ENCODE measurements around the gene NSD2. TPM values are rescaled to one million over a fixed set of nuclear protein-coding genes. Genes with fewer than 3 reads are reported as not detected.
A peak's percentile ranks its signal among the peaks of the same experiment; 100 is the strongest.

Gene NSD2
- polyA plus RNA-seq, 4 donors = 8.4 to 46.4 (median 22.5) TPM

DNA sequence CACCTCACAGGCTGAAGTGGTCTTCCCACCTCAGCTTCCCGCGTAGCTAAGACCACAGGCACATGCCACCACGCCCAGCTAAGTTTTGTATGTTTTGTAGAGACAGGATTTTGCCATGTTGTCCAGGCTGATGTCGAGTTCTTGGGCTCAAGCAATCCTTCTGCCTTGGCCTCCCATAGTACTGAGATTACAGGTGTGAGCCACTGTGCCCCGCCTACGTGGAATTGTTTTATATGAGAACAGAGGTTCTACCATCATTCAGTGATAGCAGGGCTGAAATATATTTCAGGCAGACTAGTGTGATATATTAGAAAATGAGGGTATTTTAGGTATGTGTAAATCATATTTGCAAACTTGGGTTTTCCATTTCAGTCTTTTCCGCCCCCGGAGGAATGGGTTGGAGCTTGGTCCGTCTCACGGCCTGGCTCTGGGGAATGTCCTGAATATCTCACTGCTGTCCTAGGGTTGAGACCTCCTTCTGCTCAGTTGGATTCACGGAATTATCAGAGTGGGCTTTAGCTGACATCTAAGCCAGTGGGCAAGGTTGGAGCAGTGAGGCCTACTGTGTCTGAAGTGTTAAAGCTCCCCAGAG, 19.9 kb downstream of the NSD2 start:
- H3K27ac ChIP-seq (ENCODE audit: low read depth in 1 of 3, low read length in 2 of 3) = no peak overlapping the region
- no peak overlapping the region for H3K4me3 ChIP-seq (ENCODE audit: low read depth in 1 of 3, low read length in 3 of 3)
- no peaks in the 10 kb centered on the region for H3K27me3 ChIP-seq (ENCODE audit: control insufficient read depth in 3 of 3, insufficient read depth in 3 of 3, low read length in 3 of 3)
- H3K9me3 ChIP-seq (ENCODE audit: control insufficient read depth in 2 of 2, insufficient read depth in 1 of 2, low read depth in 1 of 2, low read length in 1 of 2) = no peaks in the 10 kb centered on the region
- H3K36me3 ChIP-seq (ENCODE audit: control insufficient read depth in 3 of 3, insufficient read depth in 2 of 3, low read depth in 1 of 3, low read length in 3 of 3) = peaks cover 0 to 30% (median 0%) of the 10 kb centered on the region in 3 donors
- no peak for DNase-seq
- whole genome bisulfite sequencing, 3 donors = 90 to 94% (median 92%) methylated on average over 11 of the region's 11 CpGs
- H3K4me1 ChIP-seq (ENCODE audit: control insufficient read depth in 3 of 3, insufficient read depth in 2 of 3, low read depth in 1 of 3, low read length in 2 of 3) = no peaks in the 10 kb centered on the region
- FAIRE-seq = no peak

DNA sequence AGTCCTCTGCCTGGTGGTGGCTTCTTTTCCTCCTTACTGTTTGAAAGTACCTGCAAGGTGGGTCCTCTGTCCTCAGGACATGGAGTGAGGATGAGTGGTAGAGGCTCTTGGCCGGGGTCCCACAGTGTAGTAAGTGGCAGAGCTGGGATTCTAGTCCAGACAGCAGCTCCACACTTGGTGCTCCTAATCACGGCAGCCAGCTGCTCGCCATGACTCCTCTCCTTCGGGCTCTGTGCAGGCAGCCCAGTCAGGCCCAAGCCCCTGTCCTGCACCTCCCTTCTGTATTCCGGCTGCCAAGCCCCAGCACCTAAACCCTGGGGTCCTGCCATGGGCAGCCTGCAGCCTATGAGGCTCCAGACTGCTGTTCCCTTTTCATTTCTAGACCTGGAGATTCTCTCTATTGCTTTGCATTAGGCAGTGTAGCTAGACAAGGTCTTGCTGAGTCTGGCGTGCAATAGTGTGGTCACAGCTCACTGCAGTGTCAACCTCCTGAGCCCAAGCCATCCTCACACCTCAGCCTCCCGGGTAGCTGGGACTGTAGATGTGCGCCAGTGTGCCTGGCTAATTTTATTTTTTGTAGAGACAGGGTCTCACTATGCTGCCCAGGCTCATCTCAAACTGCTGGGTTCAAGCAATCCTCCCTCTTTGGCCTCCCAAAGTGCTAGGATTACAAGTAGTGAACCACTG, 24.9 kb downstream of the NSD2 start:
- no peak overlapping the region for H3K27ac ChIP-seq (ENCODE audit: low read depth in 1 of 3, low read length in 2 of 3)
- no peaks in the 10 kb centered on the region for H3K27me3 ChIP-seq (ENCODE audit: control insufficient read depth in 3 of 3, insufficient read depth in 3 of 3, low read length in 3 of 3)
- no peak for DNase-seq
- no peaks in the 10 kb centered on the region for H3K4me1 ChIP-seq (ENCODE audit: control insufficient read depth in 3 of 3, insufficient read depth in 2 of 3, low read depth in 1 of 3, low read length in 2 of 3)
- 93 to 96% (median 96%) methylated on average over 8 of the region's 8 CpGs for WGBS, 3 donors
- H3K4me3 ChIP-seq (ENCODE audit: low read depth in 1 of 3, low read length in 3 of 3) = no peak overlapping the region
- peaks cover 0 to 37% (median 6%) of the 10 kb centered on the region in 3 donors for H3K36me3 ChIP-seq (ENCODE audit: control insufficient read depth in 3 of 3, insufficient read depth in 2 of 3, low read depth in 1 of 3, low read length in 3 of 3)
- FAIRE-seq = no peak
- no peaks in the 10 kb centered on the region for H3K9me3 ChIP-seq (ENCODE audit: control insufficient read depth in 2 of 2, insufficient read depth in 1 of 2, low read depth in 1 of 2, low read length in 1 of 2)

DNA sequence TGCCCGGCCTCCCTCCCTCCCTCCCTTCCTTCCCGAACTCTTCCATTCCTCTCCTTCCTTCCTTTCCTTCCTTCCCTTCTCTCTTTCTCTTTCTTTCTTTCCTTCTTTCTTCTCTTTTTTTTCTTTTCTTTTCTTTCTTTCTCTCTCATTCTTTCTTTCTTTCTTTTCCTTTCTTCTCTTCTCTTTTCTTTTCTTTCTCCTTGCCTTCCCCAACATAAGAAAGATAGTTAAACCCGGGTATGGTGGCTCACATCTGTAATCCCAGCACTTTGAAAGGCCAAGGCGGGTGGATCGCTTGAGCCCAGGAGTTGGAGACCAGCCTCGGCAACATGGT, 25.4 kb downstream of the NSD2 start:
- Histone ChIP-seq H3K27ac (ENCODE audit: low read depth in 1 of 3, low read length in 2 of 3) (no peak overlapping the region), H3K4me1 (ENCODE audit: control insufficient read depth in 3 of 3, insufficient read depth in 2 of 3, low read depth in 1 of 3, low read length in 2 of 3) (no peaks in the 10 kb centered on the region), H3K27me3 (ENCODE audit: control insufficient read depth in 3 of 3, insufficient read depth in 3 of 3, low read length in 3 of 3) (no peaks in the 10 kb centered on the region), H3K9me3 (ENCODE audit: control insufficient read depth in 2 of 2, insufficient read depth in 1 of 2, low read depth in 1 of 2, low read length in 1 of 2) (no peaks in the 10 kb centered on the region), H3K4me3 (ENCODE audit: low read depth in 1 of 3, low read length in 3 of 3) (no peak overlapping the region), H3K36me3 (ENCODE audit: control insufficient read depth in 3 of 3, insufficient read depth in 2 of 3, low read depth in 1 of 3, low read length in 3 of 3) (peaks cover 0 to 39% (median 6%) of the 10 kb centered on the region in 3 donors)
- DNase-seq = no peak
- FAIRE-seq = no peak
- 90 to 93% (median 90%) methylated on average over 6 of the region's 6 CpGs for WGBS, 3 donors

DNA sequence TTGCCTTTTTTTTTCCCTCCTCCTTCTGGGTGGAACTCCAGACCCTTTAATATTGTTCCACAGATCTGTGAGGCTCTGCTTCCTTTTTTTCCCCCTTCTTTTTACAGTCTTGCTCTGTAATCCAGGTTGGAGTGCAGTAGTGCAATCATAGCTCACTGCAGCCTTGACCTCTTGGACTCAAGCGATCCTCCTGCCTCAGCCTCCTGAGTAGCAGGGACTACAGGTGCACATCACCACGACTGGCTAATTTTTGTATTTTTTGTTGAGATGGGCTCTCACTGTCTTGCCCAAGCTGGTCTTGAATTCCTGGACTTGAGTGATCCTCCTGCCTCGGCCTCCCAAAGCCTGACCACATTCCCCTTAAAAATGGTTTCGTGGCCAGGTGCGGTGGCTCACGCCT, 26.8 kb downstream of the NSD2 start:
- FAIRE-seq = no peak
- no peaks in the 10 kb centered on the region for H3K27me3 ChIP-seq (ENCODE audit: control insufficient read depth in 3 of 3, insufficient read depth in 3 of 3, low read length in 3 of 3)
- H3K9me3 ChIP-seq (ENCODE audit: control insufficient read depth in 2 of 2, insufficient read depth in 1 of 2, low read depth in 1 of 2, low read length in 1 of 2) = no peaks in the 10 kb centered on the region
- no peak overlapping the region for H3K27ac ChIP-seq (ENCODE audit: low read depth in 1 of 3, low read length in 2 of 3)
- H3K4me3 ChIP-seq (ENCODE audit: low read depth in 1 of 3, low read length in 3 of 3) = no peak overlapping the region
- no peaks in the 10 kb centered on the region for H3K4me1 ChIP-seq (ENCODE audit: control insufficient read depth in 3 of 3, insufficient read depth in 2 of 3, low read depth in 1 of 3, low read length in 2 of 3)
- DNase-seq = no peak
- 87 to 97% (median 96%) methylated on average over 6 of the region's 6 CpGs for WGBS, 3 donors
- peaks cover 0 to 47% (median 10%) of the 10 kb centered on the region in 3 donors for H3K36me3 ChIP-seq (ENCODE audit: control insufficient read depth in 3 of 3, insufficient read depth in 2 of 3, low read depth in 1 of 3, low read length in 3 of 3)

DNA sequence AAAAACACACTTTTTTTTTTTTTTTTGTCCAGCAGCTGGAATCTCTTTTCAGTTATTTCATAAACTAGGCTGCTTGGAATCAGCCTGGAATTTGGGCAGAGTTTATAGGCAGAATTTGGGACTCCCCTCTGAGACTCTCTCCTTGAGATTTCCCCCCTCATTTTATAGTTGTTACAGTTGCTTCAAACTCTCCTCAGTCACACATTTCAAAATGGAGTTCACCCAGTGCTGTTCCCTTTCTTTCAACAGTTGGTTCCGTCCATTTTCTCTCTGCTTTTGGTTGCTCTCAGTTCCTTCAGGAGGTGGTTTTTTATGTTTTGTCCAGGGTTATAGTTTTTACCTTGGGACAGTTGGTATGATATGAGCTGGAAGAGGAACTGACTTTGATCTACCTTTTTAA, 27.5 kb downstream of the NSD2 start:
- FAIRE-seq = no peak
- Histone ChIP-seq H3K4me3 (ENCODE audit: low read depth in 1 of 3, low read length in 3 of 3) (no peak overlapping the region), H3K27ac (ENCODE audit: low read depth in 1 of 3, low read length in 2 of 3) (no peak overlapping the region)

DNA sequence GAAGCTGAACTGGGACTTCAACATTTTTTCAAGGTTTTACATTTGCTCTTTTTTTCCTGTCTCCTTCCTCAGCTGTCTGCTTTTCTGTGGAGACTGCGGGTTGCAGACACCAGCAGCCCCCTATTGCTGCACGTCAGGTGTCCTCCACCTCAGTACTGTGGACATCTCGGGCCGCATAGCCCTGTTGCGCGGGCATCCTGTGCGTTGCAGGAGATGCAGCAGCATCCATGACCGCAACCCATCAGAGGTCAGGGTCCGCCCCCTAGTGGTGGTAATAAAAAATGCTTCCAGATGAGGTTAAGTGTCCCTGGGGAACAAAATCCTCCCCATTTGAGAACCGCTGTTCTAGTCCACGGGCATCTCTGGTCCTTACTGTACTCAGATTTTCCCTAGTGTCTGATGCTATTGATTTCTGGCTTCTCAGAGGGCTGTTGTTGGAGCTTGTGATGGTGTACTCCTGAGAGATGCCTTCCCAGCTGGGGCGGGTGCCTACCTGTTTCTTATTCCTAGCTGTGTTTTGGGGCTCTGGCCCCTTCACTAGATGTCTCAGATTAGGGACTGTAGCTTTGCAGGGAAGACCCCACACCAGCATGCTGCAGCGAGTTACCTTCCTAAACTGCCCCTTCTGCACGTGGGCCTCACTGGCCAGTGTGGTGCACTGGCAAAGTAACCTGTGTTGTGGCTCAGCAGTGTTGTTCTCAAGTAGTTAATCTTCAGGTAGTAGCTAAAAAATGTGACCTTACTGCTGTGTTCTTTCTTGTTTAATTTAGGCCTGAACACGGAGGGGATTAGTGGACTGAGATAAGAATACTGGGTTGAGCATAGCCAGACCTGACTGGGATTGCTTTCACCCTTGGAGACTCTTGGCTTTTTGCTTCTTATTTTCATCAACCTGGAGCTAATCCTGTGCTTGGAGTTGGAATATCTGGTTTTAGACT, 28.2 kb downstream of the NSD2 start:
- FAIRE-seq = no peak

More for the DNA sequence above, 27.5 kb downstream of the NSD2 start:
- Histone ChIP-seq H3K4me1 (ENCODE audit: control insufficient read depth in 3 of 3, insufficient read depth in 2 of 3, low read depth in 1 of 3, low read length in 2 of 3) (no peaks in the 10 kb centered on the region), H3K27me3 (ENCODE audit: control insufficient read depth in 3 of 3, insufficient read depth in 3 of 3, low read length in 3 of 3) (no peaks in the 10 kb centered on the region), H3K9me3 (ENCODE audit: control insufficient read depth in 2 of 2, insufficient read depth in 1 of 2, low read depth in 1 of 2, low read length in 1 of 2) (no peaks in the 10 kb centered on the region), H3K36me3 (ENCODE audit: control insufficient read depth in 3 of 3, insufficient read depth in 2 of 3, low read depth in 1 of 3, low read length in 3 of 3) (peaks cover 0 to 45% (median 10%) of the 10 kb centered on the region in 3 donors)
- WGBS, 3 donors = 76 to 92% (median 80%) methylated on average over 1 of the region's 1 CpG
- no peak for DNase-seq

DNA sequence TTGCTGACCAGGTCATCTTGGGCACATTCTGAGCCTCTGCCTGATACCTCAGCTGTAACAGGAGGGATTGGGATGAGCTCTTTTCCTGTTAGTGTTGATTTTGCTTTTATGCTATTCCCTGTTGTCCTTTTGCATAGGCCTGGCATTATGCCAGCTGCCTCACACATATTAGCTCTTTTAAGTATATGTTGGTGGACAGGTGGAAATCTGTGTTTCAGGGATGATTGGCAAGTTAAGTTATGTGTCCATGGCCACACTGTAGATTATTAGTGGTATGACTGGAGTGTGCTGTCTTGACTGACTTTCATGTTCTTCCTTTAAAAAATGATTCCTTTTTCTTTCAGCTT, 28.9 kb downstream of the NSD2 start:
- FAIRE-seq = no peak
- H3K27me3 ChIP-seq (ENCODE audit: control insufficient read depth in 3 of 3, insufficient read depth in 3 of 3, low read length in 3 of 3) = no peaks in the 10 kb centered on the region

More for the DNA sequence above, 28.2 kb downstream of the NSD2 start:
- H3K9me3 ChIP-seq (ENCODE audit: control insufficient read depth in 2 of 2, insufficient read depth in 1 of 2, low read depth in 1 of 2, low read length in 1 of 2) = no peaks in the 10 kb centered on the region
- no peaks in the 10 kb centered on the region for H3K27me3 ChIP-seq (ENCODE audit: control insufficient read depth in 3 of 3, insufficient read depth in 3 of 3, low read length in 3 of 3)
- peak; percentile 82 to 86 for DNase-seq
- 20 to 25% (median 23%) methylated on average over 15 of the region's 15 CpGs for WGBS, 3 donors
- no peak overlapping the region for H3K4me3 ChIP-seq (ENCODE audit: low read depth in 1 of 3, low read length in 3 of 3)
- peaks cover 0 to 43% (median 10%) of the 10 kb centered on the region in 3 donors for H3K36me3 ChIP-seq (ENCODE audit: control insufficient read depth in 3 of 3, insufficient read depth in 2 of 3, low read depth in 1 of 3, low read length in 3 of 3)
- H3K27ac ChIP-seq (ENCODE audit: low read depth in 1 of 3, low read length in 2 of 3) = no peak overlapping the region
- H3K4me1 ChIP-seq (ENCODE audit: control insufficient read depth in 3 of 3, insufficient read depth in 2 of 3, low read depth in 1 of 3, low read length in 2 of 3) = no peaks in the 10 kb centered on the region

DNA sequence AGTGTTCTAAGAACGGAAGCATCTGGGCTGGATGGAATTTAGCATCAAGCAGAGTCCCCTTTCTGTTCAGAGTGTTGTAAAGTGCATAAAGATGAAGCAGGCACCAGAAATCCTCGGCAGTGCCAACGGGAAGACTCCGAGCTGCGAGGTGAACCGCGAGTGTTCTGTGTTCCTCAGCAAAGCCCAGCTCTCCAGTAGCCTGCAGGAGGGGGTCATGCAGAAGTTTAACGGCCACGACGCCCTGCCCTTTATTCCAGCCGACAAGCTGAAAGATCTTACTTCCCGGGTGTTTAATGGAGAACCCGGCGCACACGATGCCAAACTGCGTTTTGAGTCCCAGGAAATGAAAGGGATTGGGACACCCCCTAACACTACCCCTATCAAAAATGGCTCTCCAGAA, 29.4 kb downstream of the NSD2 start:
- H3K4me3 ChIP-seq (ENCODE audit: low read depth in 1 of 3, low read length in 3 of 3) = no peak overlapping the region
- 82 to 87% (median 84%) methylated on average over 16 of the region's 16 CpGs for WGBS, 3 donors
- DNase-seq = no peak
- H3K27ac ChIP-seq (ENCODE audit: low read depth in 1 of 3, low read length in 2 of 3) = no peak overlapping the region
- FAIRE-seq = no peak
- no peaks in the 10 kb centered on the region for H3K9me3 ChIP-seq (ENCODE audit: control insufficient read depth in 2 of 2, insufficient read depth in 1 of 2, low read depth in 1 of 2, low read length in 1 of 2)
- H3K36me3 ChIP-seq (ENCODE audit: control insufficient read depth in 3 of 3, insufficient read depth in 2 of 3, low read depth in 1 of 3, low read length in 3 of 3) = peaks cover 0 to 47% (median 10%) of the 10 kb centered on the region in 3 donors
- no peaks in the 10 kb centered on the region for H3K27me3 ChIP-seq (ENCODE audit: control insufficient read depth in 3 of 3, insufficient read depth in 3 of 3, low read length in 3 of 3)
- H3K4me1 ChIP-seq (ENCODE audit: control insufficient read depth in 3 of 3, insufficient read depth in 2 of 3, low read depth in 1 of 3, low read length in 2 of 3) = no peaks in the 10 kb centered on the region

More for the DNA sequence above, 28.9 kb downstream of the NSD2 start:
- Histone ChIP-seq H3K36me3 (ENCODE audit: control insufficient read depth in 3 of 3, insufficient read depth in 2 of 3, low read depth in 1 of 3, low read length in 3 of 3) (peaks cover 0 to 43% (median 10%) of the 10 kb centered on the region in 3 donors), H3K4me3 (ENCODE audit: low read depth in 1 of 3, low read length in 3 of 3) (no peak overlapping the region), H3K27ac (ENCODE audit: low read depth in 1 of 3, low read length in 2 of 3) (no peak overlapping the region), H3K9me3 (ENCODE audit: control insufficient read depth in 2 of 2, insufficient read depth in 1 of 2, low read depth in 1 of 2, low read length in 1 of 2) (no peaks in the 10 kb centered on the region), H3K4me1 (ENCODE audit: control insufficient read depth in 3 of 3, insufficient read depth in 2 of 3, low read depth in 1 of 3, low read length in 2 of 3) (no peaks in the 10 kb centered on the region)
- no peak for DNase-seq
